Breast epithelium (tissue), 3 donors: ENCODE results near the gene HHIPL2.

Experiments used
- CTCF ChIP-seq, 3 donors: fragments of 450-650 bp; IDR thresholded peaks; one replicate each; pipeline ENCODE4 v1.5.1; 2016 to 2017; ENCODE audit warnings: antibody characterized with exemption in 3 of 3, mild to moderate bottlenecking in 3 of 3, moderate library complexity in 3 of 3
- POLR2A ChIP-seq: fragments of 450-650 bp; IDR thresholded peaks from one replicate; pipeline ENCODE4 v1.6.1; 2016; ENCODE audit warnings: antibody characterized with exemption, mild to moderate bottlenecking, moderate library complexity
- POLR2AphosphoS5 ChIP-seq, 3 donors: sonication (generic); formaldehyde crosslinking; IDR thresholded peaks; one replicate each; pipeline ENCODE4 v1.6.1; 2017; ENCODE audit warnings: antibody characterized with exemption in 3 of 3

- no peak for TF ChIP-seq POLR2A
- TF ChIP-seq CTCF (IDR thresholded peaks at IDR 0.05) = no peak
- TF ChIP-seq POLR2AphosphoS5 (IDR thresholded peaks at IDR 0.05) = no peak
Measured at GRCh38 chr1:222543817-222544216, 4.1 kb downstream of the HHIPL2 start.
